ENCODE measurements around the gene VRK1. TPM values are rescaled to one million over a fixed set of nuclear protein-coding genes. Genes with fewer than 3 reads are reported as not detected.

VRK1 gene
- total RNA-seq, 2 experiments from 2014 or later: 97.5 to 97.9 TPM

- POLR2A ChIA-PET: interaction anchor here (0.6 kb wide), 1 partner anchor 24 kb away, joined by 4 read pairs; no protein-coding TSS in a partner anchor
- intact Hi-C loops (cut with micrococcal nuclease; ENCODE audit: unreplicated experiment): no loop called here
- CTCF ChIA-PET (ENCODE audit: unreplicated experiment): no interaction called here
- H3K27ac ChIP-seq (ENCODE audit: low read depth, low read length, poor library complexity, severe bottlenecking): no peak overlapping the region
- DNase-seq (ENCODE audit: low spot score): no peak
- no peak overlapping the region for H3K4me3 ChIP-seq (ENCODE audit: low read depth, low read length, poor library complexity, severe bottlenecking)
- H3K9me2 ChIP-seq (ENCODE audit: insufficient read depth, low read length): no peaks in the 10 kb centered on the region
- H3K79me2 ChIP-seq (ENCODE audit: insufficient read depth, low read depth, low read length): no peaks in the 10 kb centered on the region
- no peaks in the 10 kb centered on the region for H3K4me1 ChIP-seq (ENCODE audit: insufficient read depth, low read length, poor library complexity, severe bottlenecking)
- H3K9me3 ChIP-seq (ENCODE audit: low read length): no peaks in the 10 kb centered on the region
- no peak overlapping the region for H2AFZ ChIP-seq (ENCODE audit: low read length)
- H4K20me1 ChIP-seq (ENCODE audit: insufficient read depth, low read length): no peaks in the 10 kb centered on the region
- TF ChIP-seq EZH2phosphoT487 (IDR thresholded peaks at IDR 0.05; ENCODE audit: borderline replicate concordance, low read depth, low read length): no peak
- no peak for TF ChIP-seq CTCF (conservative IDR thresholded peaks at IDR 0.05; ENCODE audit: low read length)
- H3K4me2 ChIP-seq (ENCODE audit: low read length): no peak overlapping the region
- no peaks in the 10 kb centered on the region for H3K36me3 ChIP-seq (ENCODE audit: insufficient read depth, low read length)
- BruUV-seq (replicated peaks): no TSS peak
Observed at GRCh38 chr14:96920820-96921219, 123.6 kb downstream of the VRK1 start.

- ChIA-PET POLR2A (no interaction called here), CTCF (ENCODE audit: unreplicated experiment) (no interaction called here)
- Histone ChIP-seq H3K36me3 (ENCODE audit: insufficient read depth, low read length) (no peaks in the 10 kb centered on the region), H3K4me1 (ENCODE audit: insufficient read depth, low read length, poor library complexity, severe bottlenecking) (no peaks in the 10 kb centered on the region), H3K79me2 (ENCODE audit: insufficient read depth, low read depth, low read length) (no peaks in the 10 kb centered on the region), H3K9me3 (ENCODE audit: low read length) (no peaks in the 10 kb centered on the region), H2AFZ (ENCODE audit: low read length) (no peak overlapping the region), H4K20me1 (ENCODE audit: insufficient read depth, low read length) (no peaks in the 10 kb centered on the region), H3K9me2 (ENCODE audit: insufficient read depth, low read length) (no peaks in the 10 kb centered on the region), H3K4me2 (ENCODE audit: low read length) (no peak overlapping the region), H3K4me3 (ENCODE audit: low read depth, low read length, poor library complexity, severe bottlenecking) (no peak overlapping the region), H3K27ac (ENCODE audit: low read depth, low read length, poor library complexity, severe bottlenecking) (no peak overlapping the region)
- no TSS peak for BruUV-seq (replicated peaks)
- intact Hi-C loops (cut with micrococcal nuclease; ENCODE audit: unreplicated experiment): no loop called here
- DNase-seq (ENCODE audit: low spot score): no peak
- TF ChIP-seq EZH2phosphoT487 (IDR thresholded peaks at IDR 0.05; ENCODE audit: borderline replicate concordance, low read depth, low read length) (no peak), CTCF (conservative IDR thresholded peaks at IDR 0.05; ENCODE audit: low read length) (no peak)
Observed at GRCh38 chr14:96922986-96923385, 125.8 kb downstream of the VRK1 start.

GRCh38 chr14:96925422-96925821 lies 128.2 kb downstream of the VRK1 start:
- BruUV-seq (replicated peaks): no TSS peak
- no peak overlapping the region for H2AFZ ChIP-seq (ENCODE audit: low read length)
- no peak for TF ChIP-seq CTCF (conservative IDR thresholded peaks at IDR 0.05; ENCODE audit: low read length)
- TF ChIP-seq EZH2phosphoT487 (IDR thresholded peaks at IDR 0.05; ENCODE audit: borderline replicate concordance, low read depth, low read length): no peak
- H3K36me3 ChIP-seq (ENCODE audit: insufficient read depth, low read length): no peaks in the 10 kb centered on the region
- ChIA-PET CTCF (ENCODE audit: unreplicated experiment) (no interaction called here), POLR2A (no interaction called here)
- H3K4me1 ChIP-seq (ENCODE audit: insufficient read depth, low read length, poor library complexity, severe bottlenecking): no peaks in the 10 kb centered on the region
- H3K9me2 ChIP-seq (ENCODE audit: insufficient read depth, low read length): no peaks in the 10 kb centered on the region
- H3K9me3 ChIP-seq (ENCODE audit: low read length): no peaks in the 10 kb centered on the region
- DNase-seq (ENCODE audit: low spot score): no peak
- no peaks in the 10 kb centered on the region for H4K20me1 ChIP-seq (ENCODE audit: insufficient read depth, low read length)
- intact Hi-C loops (cut with micrococcal nuclease; ENCODE audit: unreplicated experiment): no loop called here
- H3K27ac ChIP-seq (ENCODE audit: low read depth, low read length, poor library complexity, severe bottlenecking): no peak overlapping the region
- no peak overlapping the region for H3K4me2 ChIP-seq (ENCODE audit: low read length)
- H3K79me2 ChIP-seq (ENCODE audit: insufficient read depth, low read depth, low read length): no peaks in the 10 kb centered on the region
- H3K4me3 ChIP-seq (ENCODE audit: low read depth, low read length, poor library complexity, severe bottlenecking): no peak overlapping the region
